ENCODE results near the gene TMEM208.
A peak's percentile ranks its signal among the peaks of the same experiment; 100 is the strongest.

The TMEM208 gene

DNA sequence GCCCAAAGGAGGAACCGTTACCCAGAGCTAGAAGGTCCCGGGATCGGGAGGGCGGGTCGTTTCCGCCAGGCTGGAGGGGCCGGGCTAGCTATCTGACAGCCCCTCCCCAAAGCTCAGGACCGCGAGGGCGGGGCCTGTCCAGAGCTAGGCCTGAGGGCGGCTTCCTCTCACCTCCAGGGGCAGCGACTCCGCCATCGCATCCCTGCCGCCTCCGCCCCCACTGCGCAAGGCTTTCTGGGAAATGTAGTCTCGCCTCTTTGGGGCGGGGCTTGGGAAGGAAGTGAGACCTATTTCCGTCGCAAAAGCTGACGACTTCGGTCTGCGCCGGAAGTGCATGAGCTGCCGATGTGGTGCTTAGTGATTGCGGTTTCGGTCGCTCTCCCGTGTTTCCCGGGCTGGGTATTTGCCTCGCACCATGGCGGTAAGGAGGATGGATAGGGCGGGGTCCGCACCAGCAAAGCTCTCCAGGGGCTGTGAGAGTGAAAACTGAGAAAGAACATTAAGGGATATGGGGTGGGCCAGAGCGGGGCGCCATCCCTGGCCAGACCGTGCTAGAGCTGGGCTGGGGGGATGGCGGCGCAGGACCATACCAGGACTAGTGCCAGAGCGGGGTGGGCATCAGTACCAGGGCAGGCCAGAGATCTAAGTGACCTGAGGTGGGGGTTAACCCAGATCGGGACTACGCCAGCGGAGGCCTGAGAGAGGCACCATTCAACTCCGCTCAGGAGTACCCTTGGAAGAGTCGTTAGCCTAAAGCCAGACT, at the start of gene TMEM208:
Gene TMEM208 (plus strand): TSS at position 327 of the 763 bp plus-strand sequence. CDS start 89 bp downstream, at position 416.
- DNase-seq (ENCODE audit: low spot score), result peak; percentile 97

DNA sequence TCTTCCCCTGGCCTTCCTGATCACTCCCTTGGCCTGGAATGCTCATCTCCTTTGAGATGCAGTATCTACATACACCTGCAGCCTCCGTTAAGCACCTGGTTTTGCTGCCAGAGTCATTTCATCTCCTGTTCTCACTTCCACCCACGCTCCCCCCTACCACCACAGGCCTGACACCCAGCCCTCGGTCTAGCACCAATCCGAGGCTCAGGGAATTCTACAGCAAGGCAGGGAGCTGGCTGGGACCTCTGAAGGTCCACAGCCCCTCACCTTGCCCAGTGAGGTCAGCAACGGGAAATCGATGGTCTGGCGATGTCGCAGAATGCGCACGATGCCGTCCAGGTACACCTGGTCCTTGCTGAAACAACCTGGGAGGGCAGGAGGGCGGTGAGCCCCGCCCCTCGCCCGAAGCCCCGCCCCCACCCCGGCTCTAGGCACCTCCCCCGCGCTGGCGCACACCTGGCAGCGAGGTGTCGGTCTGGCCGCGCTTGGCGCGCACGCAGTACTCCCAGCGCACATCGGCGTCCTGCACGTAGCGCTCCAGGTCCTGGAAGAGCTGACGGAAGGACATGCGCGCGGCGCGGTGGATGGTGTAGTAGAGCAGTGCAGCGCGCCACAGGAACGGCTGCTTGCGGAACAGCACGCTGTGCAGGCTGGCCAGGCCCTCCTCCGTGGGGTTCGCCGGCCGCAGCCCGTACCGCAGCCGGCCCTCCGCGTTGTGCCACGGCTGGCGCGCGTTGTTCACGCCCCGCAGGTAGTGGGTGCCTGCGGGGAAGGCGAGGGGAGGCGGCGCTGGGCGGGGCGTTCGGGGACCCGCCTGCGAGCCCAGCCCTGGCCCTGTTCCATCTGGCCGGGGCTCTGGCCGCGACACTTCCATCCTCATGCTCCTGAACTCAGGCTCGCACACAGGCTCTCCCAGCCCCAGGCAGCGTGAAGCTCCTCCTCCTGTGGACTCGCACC, 48.9 kb upstream of the TMEM208 start:
- peak; percentile 91 for DNase-seq (ENCODE audit: low spot score)

DNA sequence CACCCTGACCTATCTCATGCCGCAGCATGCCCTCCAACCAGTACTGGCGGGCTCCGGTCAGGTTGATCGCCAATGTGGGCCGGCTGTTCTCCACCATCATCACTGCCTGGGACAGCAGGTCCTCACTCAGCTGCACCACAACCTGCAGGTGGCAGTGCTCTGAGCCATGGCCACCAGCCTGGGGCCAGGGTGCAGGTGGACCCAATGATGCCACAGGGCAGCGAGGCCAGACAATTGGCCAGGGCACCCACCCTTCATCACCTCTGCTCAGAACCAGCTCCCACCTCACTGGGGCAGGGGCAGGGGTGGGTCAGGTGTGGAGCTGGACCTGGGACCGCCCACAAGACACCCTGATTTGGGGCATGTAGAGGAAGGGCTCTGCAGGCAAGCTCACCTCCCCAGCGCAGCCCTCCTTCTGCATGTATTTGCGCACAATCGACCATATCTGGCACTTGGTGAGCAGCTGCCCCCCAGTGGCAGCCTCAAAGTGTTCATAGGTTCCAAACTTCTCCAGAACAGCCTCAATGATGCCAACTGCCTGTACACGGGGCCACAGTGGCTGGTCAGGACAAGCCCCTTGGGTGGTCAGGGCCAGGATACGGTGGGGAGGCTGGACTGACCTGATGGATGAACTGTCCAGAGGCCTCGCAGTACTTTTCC, 47.4 kb upstream of the TMEM208 start:
- no peak for DNase-seq (ENCODE audit: low spot score)

DNA sequence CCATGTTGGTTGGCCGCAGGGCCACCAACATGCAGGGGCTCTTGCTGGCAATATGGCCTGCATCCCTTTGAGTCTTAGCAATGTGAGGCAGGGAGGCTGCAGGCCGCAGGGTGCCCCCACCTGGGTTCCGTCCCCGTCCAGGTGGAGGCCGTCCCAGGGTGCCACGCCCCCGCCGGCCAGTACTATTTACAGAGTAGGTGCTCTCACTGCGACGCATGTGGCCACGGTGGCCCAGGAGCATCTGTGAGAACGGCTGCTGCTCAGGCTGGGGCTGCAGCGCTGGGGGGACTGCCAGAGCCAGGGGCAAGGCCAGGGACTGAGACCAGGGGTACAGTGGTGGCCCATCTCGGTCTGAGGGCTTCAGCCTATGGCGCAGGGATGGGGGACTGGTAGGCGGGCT, 46.8 kb upstream of the TMEM208 start:
- no peak for DNase-seq (ENCODE audit: low spot score)

DNA sequence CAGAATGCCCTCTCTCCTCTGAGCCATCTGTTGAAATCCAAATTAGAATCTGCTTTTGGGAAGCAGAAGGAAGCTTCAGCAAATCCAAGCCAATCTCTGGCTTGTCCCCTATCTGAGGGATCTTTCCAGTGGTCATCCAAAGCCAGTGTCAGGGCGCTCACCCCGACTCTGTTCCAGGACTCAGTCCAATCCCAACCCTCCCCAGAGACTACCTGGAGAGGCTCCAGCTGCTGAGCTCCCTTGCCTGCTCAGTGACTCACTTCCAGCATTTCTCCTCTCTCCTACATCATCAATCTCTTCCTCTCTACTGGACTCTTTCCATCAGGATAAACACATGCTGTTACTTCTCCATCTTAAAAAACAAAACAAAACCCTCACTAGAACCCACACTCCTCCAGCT, 45.6 kb upstream of the TMEM208 start:
- DNase-seq (ENCODE audit: low spot score), result no peak

DNA sequence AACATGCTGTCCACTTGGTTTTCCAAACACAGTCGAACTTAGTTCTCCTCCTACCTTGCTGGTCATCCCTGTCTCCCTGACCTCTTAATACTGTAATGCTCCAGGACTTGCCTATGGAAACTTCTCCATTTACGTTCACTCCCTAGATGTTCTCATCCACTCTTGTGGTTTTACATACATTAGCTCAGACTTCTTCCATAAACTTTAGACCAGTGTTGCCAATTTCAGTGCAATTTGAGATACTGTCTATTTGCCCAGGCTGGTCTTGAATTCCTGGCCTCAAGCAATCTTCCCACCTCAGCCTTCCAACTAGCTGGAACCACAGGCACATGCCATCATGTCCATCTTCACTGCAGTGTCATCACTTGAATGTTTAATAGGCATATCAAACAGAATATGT, 44.6 kb upstream of the TMEM208 start:
- DNase-seq (ENCODE audit: low spot score), result no peak

DNA sequence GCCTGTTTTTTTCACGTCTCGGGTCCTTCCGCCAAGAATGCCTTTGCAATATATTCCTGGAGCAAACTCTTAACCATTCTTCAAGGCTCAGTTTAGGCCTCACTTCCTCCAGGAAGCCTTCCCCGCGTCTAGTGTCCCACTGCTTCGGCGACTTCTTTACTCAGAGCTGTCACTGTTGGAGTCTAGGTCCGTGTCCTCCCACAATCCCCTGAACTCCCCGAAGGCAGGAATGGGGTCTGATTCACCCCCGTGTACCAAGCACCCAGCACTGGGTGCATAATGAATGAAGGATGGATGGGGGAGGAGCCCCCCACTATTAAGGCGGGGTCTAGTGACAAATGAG, 43.7 kb upstream of the TMEM208 start:
- DNase-seq (ENCODE audit: low spot score), result no peak

DNA sequence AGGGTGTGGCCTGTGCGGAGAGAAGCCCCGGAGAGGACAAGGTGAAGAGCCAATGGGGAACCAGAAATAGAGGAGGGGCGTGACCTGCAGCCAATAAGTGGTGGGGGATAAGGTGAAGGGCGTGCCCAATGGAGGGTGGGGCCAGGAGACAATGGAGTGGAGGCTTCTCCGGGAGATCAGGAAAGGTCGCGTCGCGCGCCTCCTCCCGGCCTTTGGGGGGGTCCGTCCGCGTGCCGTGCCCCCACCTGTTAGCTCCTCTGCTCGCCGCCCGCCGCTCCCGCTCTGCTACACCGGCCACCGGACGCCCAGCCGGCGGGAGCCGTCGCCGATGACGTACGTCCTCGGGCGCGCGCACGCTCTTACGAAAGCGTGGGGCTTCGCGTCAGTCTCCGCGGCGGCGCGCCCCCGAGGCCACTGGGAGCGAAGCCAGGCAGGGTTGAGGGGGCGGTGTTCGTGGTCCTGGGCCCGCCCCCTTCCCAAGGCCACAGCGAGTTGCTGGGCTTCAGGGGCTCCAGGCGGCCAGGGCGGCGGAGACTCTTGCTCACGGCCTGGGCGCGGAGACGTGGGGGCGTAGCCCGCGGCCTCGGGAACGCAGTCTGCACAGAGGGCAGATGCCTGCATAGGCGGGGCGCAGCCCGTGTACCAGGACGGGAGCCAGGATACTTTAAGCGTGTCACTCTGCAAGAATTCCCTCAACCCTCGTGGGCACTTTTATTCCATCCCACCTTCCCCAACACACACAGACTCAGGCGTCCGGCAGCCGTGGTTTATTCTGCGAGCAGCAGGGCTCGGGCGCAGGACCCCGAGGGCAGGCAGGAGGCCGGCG, 43.1 kb upstream of the TMEM208 start, which contains the start of gene MATCAP1:
Gene MATCAP1 (minus strand): TSS at position 337 of the 826 bp plus-strand sequence. CDS start 3,353 bp downstream, outside the sequence.
- peak; percentile 97 for DNase-seq (ENCODE audit: low spot score)

DNA sequence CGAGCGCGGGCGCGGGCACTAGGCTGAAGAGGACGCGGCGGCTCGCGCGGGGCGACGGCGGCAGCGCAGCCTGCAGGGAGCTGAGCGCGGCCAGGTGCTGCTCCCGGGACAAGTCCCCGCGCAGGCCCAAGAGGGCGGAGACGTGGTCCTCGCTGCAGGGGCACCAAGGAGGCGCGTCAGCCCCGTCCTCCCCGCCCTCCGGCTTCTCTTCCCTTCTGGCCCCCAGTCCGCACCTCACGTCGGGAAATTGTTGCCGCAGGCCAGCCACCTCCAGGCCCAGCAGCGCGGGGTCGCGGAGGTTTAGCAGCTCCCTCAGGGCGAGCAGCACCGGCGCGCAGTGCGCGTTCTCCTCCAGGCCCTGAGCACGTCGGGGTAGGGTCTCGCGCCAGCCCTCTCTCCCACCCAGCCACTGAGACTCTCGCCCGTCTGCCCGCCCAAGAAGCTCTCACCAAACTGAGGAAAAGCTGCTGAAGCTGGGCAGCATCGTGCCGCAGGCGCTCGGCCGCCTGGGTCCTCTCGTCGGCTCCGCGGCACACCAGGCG, 42.4 kb upstream of the TMEM208 start:
- DNase-seq (ENCODE audit: low spot score), result no peak

DNA sequence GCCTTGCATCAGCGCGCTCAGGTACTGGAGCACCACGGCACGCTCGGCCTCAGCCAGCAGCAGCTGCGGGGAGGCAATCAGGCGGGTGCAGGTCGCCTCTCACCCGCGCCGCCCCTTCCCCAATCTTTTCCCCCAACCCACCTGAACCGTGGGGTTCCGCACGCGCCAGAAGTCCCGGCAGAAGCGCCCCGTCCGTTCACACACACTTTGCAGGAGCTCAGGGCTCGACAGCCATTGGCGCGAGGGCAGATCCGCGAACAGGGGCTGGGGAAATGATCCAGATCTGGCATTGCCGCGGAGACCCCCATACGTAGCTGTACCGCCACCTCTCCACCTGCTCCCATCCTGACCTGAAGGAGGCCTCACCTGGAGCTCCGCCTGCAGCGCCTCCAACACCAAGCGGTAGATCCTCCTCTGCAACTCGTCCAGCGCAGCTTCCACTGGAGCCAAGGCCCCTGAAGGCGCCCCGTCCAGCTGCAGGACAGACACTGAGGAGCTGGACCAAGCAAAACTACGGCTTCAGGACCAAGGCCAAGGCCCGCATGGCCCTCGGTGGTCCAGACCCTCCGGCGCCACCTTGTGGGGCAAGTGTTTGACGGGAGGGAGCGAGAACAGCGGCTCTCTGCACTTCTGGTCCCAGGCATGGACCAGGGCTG, 41.8 kb upstream of the TMEM208 start:
- DNase-seq (ENCODE audit: low spot score), result peak; percentile 76

DNA sequence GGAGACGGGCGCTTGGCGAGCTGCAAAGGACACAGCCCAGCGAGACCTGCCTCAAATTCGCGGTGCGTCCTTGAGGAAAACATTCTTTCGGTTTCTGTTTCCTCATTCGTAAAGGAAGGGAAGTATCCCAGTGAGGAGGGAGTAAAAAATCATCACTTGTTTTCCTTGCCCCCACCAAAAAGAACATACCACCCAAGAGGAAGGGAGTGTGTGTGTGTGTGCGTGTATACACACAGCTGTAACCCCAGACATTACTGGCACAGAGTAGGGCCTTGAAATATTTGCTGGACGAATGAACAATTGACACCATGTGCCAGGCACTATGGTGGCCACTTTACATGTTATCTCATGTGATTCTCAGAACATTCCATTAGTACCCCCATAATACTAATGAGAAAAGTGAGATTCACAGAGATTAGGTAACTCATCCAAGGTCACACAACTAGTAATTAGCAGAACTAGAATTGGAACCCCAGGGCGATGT, 41.2 kb upstream of the TMEM208 start:
- no peak for DNase-seq (ENCODE audit: low spot score)

DNA sequence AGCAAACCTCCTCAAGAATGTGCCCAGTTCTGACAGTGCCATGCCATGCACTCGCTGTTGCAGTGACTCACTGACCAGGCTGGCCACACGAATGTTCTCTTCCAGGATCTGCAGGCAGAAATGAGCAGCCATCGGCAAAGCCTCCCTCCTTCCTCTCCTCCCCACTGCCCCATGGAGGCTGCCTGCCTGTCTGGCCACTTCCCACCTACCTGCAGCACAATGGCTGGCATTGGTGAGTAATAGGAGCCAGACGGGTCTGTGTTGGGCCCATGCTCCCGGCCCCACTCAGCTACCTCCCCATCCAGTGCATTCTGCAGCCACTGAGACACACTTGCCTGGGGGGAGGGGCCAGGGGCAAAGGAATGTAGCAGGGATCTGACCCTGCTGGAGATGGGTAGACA, 40.4 kb upstream of the TMEM208 start:
- DNase-seq (ENCODE audit: low spot score), result no peak

DNA sequence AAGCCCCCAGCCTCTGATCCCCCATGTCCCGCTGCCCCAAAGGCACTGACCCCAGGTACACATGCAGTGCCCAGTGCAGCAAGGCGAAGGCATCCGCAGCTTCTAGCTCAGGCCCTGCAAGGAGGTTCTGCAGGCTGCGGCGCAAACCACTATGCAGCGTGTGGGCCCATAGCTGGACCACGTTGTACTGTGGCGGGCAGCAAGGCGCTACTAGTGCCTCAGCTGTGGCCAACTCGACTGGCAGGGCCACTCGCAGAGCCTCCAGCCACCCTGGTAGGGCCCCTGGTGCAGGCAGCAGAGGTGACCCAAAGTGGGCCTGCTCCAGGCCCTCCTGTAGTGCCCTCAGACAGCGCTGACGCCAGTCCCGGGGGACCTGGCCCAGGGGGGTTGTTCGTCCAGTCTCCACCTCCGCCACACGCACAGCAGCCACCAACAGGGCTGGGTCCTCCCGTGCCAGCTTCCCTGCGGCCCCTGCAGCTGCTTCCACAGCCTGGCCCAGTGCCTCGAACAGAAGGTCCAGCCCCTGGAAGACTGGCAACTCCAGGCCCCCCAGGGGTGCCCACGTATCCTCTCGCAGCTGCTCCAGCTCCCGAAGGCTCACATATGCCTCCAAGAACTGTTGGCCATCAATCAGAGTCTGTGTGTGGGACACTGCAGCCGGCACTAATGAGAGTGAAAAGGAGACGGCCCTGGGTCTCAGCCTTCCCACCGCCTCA, 39.6 kb upstream of the TMEM208 start:
- no peak for DNase-seq (ENCODE audit: low spot score)

DNA sequence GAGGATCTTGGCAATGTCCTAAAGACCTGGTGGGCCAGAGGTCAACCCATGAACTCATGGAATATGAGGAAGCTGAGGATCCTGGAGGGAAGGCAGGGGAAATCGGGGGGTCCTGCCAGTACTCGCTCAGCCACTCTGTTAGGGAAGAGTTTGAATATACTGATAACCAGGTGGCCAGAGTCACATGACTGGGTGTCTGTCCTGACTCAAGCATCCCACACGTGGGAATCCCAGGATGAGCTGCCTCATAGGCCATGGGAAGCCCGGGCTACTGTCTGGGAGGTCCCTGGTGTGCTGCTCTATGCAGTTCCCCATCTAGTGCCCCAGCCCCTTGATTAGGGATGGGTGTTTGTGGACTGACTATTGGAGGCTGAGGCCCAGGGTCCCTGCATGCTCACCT, 38.6 kb upstream of the TMEM208 start:
- no peak for DNase-seq (ENCODE audit: low spot score)

DNA sequence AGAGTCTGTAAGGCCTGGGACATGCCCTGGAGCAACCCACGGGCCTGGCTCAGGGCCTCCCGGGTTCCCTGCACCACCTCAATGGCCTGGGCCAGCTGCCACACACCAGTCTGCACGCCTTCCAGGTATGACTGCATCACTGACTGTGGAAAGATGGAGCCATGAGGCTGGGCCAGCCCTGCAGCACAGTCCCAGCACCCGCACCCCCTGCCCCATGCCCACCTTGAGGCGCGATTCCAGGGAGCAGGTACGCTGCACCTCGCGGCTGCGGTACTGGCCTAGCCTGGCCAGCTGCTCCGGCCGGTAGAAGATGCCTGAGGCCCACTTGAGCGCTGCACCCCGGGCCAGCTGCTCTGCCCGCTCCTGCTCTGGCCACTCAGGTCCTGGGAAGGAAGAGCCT, 38.1 kb upstream of the TMEM208 start:
- DNase-seq (ENCODE audit: low spot score), result no peak

DNA sequence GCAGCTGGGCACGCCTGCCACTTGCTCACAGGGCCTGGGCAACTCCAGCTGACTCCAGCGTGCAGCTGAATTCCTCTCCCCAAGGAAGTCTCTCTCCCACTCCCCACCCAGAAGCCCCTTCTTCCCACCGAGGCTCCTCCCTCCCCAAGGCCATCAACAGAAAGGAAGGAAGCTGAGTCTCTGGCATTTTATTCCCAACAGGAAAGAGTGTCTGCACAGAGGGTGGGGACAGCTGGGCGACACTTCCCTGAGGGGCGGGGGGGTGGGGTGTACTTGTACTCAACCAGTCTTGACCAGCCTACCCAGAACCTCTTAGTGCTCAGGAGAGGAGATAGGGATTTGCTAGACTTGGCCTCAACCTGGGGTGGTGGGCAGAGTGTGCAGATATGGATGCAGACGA, 36.9 kb upstream of the TMEM208 start, which contains the start of gene EXOC3L1:
Gene EXOC3L1 (minus strand): TSS at position 96 of the 400 bp plus-strand sequence. CDS start 460 bp downstream, outside the sequence.
- no peak for DNase-seq (ENCODE audit: low spot score)

DNA sequence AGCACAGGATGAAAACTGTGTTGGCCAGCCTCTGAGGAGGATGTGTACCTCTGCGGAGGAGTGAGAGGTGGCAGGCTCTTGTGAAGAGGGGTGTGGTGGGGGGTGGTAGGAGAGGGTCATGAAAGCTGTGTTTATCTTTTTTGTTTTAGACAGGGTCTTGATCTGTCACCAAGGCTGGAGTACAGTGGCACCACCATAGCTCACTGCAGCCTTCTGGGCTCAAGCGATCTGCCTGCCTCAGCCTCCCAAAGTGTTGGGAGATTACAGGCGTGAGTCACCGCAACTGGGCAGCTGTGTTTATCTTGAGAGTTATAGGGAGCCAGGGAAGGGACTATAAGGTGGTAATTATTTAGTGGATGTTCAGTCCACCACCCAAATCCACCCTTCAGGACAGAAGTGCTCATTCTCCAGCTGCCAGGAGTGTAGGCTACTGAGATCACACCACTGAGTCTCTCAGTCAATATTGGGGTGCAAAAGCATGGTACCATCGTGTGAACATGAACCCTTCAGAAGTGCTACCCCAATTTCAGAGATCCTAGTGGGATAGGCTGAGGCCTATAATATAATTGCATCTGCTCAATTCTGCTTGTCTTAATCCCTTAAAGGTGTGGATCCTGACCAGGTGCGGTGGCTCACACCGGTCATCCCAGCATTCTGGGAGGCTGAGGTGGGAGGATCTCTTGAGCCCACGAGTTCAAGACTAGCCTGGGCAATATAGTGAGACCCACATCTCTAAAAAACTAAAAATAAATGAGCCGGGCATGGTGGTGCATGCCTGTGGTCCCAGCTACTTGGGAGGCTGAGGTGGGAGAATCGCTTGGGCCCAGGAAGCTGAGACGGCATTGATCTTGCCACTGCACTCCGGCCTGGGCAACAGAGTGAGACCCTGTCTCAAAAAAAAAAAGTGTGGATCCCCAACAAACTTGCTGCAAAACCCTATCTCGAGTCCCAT, 36.2 kb upstream of the TMEM208 start:
- DNase-seq (ENCODE audit: low spot score), result no peak

DNA sequence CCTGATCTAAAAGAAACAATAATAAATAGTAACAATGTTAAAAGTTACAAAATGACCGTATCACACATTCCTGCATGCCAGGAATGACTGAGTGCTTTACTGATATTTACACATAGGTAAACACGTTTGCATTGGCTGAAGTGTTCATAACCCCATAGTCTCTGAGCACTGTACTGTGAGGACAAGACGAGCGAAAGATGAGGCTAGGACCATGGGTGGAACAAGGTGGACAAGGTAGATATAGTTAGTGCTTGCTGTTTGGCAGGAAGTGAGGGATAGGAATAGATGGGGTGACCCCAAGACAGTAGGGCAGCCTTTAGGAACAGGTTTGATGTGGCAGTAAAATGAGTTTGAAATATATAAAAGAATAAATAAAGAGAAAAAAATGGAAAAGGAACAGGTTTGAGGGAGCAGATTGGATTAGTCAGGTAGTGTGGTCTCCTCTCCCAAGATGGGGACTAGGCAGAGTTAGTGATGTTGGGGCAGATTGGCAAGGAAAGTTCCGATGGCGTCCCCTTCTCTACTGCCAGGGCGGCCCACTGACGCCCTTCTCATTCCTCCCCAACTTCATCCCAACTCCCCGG, 35.4 kb upstream of the TMEM208 start:
- DNase-seq (ENCODE audit: low spot score), result no peak
